OCI-LY7 (cell line): ENCODE measurements around the gene TDRD10. TPM values are rescaled to one million over a fixed set of nuclear protein-coding genes. Genes with fewer than 3 reads are reported as not detected.

Source experiments
- BruUV-seq: library from RNA; stranded (reverse); fragments of 400-500 nt; replicated peaks from 2 replicates; lab custom pipeline; 2021; lab: Mats Ljungman, UMichigan
- CTCF ChIA-PET: fragments of 300-600 bp; sonication (Branson Sonifier 250); formaldehyde crosslinking; loops from one replicate; lab custom pipeline; 2022; ENCODE audit warnings: antibody characterized with exemption; ENCODE audit not compliant: unreplicated experiment; lab: Charles Lee
- POLR2A ChIA-PET: fragments of 300-600 bp; sonication (Branson Sonifier 250); formaldehyde crosslinking; loops from one replicate; lab custom pipeline; 2022; ENCODE audit warnings: antibody characterized with exemption; lab: Charles Lee
- DNase-seq: peaks from one replicate; pipeline ENCODE4 v3.0.0-alpha.2; 2015; ENCODE audit warnings: low spot score
- H2AFZ ChIP-seq: fragments of 200-600 bp; sonication (generic), shearing (Covaris generic); 2 replicates; pipeline ENCODE4 v1.6.1; 2014; ENCODE audit warnings: mild to moderate bottlenecking, antibody characterized with exemption, low read length, moderate library complexity
- H3K27ac ChIP-seq: fragments of 200-600 bp; sonication (generic); 2 replicates; pipeline ENCODE4 v1.5.1; 2014; ENCODE audit warnings: mixed run types, low read depth, mild to moderate bottlenecking, moderate library complexity, low read length, inconsistent platforms; ENCODE audit not compliant: poor library complexity, severe bottlenecking
- H3K36me3 ChIP-seq: fragments of 200-600 bp; sonication (generic); 2 replicates; pipeline ENCODE4 v1.6.1; 2014; ENCODE audit warnings: mild to moderate bottlenecking, antibody characterized with exemption, low read length, moderate library complexity, mixed read lengths; ENCODE audit not compliant: insufficient read depth
- H3K4me1 ChIP-seq: fragments of 200-600 bp; sonication (generic); 2 replicates; pipeline ENCODE4 v1.5.1; 2014; ENCODE audit warnings: mild to moderate bottlenecking, low read length; ENCODE audit not compliant: insufficient read depth, poor library complexity, severe bottlenecking
- H3K4me2 ChIP-seq: fragments of 200-600 bp; sonication (generic); 2 replicates; pipeline ENCODE4 v1.6.1; 2014; ENCODE audit warnings: mild to moderate bottlenecking, low read length
- H3K4me3 ChIP-seq: fragments of 200-600 bp; sonication (generic); 2 replicates; pipeline ENCODE4 v1.5.1; 2014; ENCODE audit warnings: mild to moderate bottlenecking, low read depth, low read length; ENCODE audit not compliant: poor library complexity, severe bottlenecking
- H3K79me2 ChIP-seq: fragments of 200-600 bp; sonication (generic); 2 replicates; pipeline ENCODE4 v1.6.1; 2016; ENCODE audit warnings: low read depth, mild to moderate bottlenecking, low read length, moderate library complexity, mixed read lengths; ENCODE audit not compliant: insufficient read depth
- H3K9me2 ChIP-seq: fragments of 200-600 bp; sonication (generic); 2 replicates; pipeline ENCODE4 v1.6.1; 2016; ENCODE audit warnings: mild to moderate bottlenecking, low read length, mixed read lengths; ENCODE audit not compliant: insufficient read depth
- H3K9me3 ChIP-seq: fragments of 200-600 bp; sonication (generic); 2 replicates; pipeline ENCODE4 v1.6.1; 2014; ENCODE audit warnings: mild to moderate bottlenecking, mixed run types, low read length, mixed read lengths
- H4K20me1 ChIP-seq: fragments of 200-600 bp; sonication (generic); 2 replicates; pipeline ENCODE4 v1.6.1; 2014; ENCODE audit warnings: mild to moderate bottlenecking, antibody characterized with exemption, low read length, moderate library complexity, mixed read lengths; ENCODE audit not compliant: insufficient read depth
- EZH2phosphoT487 ChIP-seq: fragments of 200-600 bp; sonication (generic); IDR thresholded peaks from 2 replicates; pipeline ENCODE4 v1.6.1; 2018; ENCODE audit warnings: low read depth, borderline replicate concordance, mild to moderate bottlenecking, mixed run types, antibody characterized with exemption, low read length, moderate library complexity, mixed read lengths
- intact Hi-C: fragments of 100-400 bp; cut with micrococcal nuclease; formaldehyde crosslinking; loops from one replicate; pipeline ENCODE4 v1.10.0; 2022; ENCODE audit not compliant: unreplicated experiment
- total RNA-seq, 2 experiments: library from RNA; depleted of rRNA in 1 of 2; stranded (reverse); fragments of >200 nt in 1 of 2; shearing (Covaris generic) in 1 of 2; gene quantifications; 2 replicates each; pipeline ENCODE4 v1.2.3, GENCODE V29; 2014 to 2022
- TF ChIP-seq, protein P1 (sequence below): fragments of 200-600 bp; sonication (generic); conservative IDR thresholded peaks from 2 replicates; pipeline ENCODE4 v1.5.1; 2014; ENCODE audit warnings: mild to moderate bottlenecking, antibody characterized with exemption, low read length, moderate library complexity, mixed read lengths

The TDRD10 gene
- total RNA-seq, 2 experiments from 2014 or later = 0.13 TPM; not detected in 1

- no peaks in the 10 kb centered on the region for H3K79me2 ChIP-seq
- H3K4me2 ChIP-seq = no peak overlapping the region
- intact Hi-C loops = no loop called here
- H3K4me1 ChIP-seq = peaks cover 42% of the 10 kb centered on the region
- peaks cover 66% of the 10 kb centered on the region for H3K36me3 ChIP-seq
- no peaks in the 10 kb centered on the region for H3K9me3 ChIP-seq
- H2AFZ ChIP-seq = no peak overlapping the region
- ChIA-PET CTCF (interaction anchor here (0.6 kb wide), 1 partner anchor 283 kb away, joined by 3 read pairs; no protein-coding TSS in a partner anchor), POLR2A (no interaction called here)
- no peaks in the 10 kb centered on the region for H4K20me1 ChIP-seq
- TF ChIP-seq EZH2phosphoT487 = no peak
- TF ChIP-seq, protein P1, sequence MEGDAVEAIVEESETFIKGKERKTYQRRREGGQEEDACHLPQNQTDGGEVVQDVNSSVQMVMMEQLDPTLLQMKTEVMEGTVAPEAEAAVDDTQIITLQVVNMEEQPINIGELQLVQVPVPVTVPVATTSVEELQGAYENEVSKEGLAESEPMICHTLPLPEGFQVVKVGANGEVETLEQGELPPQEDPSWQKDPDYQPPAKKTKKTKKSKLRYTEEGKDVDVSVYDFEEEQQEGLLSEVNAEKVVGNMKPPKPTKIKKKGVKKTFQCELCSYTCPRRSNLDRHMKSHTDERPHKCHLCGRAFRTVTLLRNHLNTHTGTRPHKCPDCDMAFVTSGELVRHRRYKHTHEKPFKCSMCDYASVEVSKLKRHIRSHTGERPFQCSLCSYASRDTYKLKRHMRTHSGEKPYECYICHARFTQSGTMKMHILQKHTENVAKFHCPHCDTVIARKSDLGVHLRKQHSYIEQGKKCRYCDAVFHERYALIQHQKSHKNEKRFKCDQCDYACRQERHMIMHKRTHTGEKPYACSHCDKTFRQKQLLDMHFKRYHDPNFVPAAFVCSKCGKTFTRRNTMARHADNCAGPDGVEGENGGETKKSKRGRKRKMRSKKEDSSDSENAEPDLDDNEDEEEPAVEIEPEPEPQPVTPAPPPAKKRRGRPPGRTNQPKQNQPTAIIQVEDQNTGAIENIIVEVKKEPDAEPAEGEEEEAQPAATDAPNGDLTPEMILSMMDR = no peak
- H3K27ac ChIP-seq = no peak overlapping the region
- no peak for DNase-seq
- no peak overlapping the region for H3K4me3 ChIP-seq
- no TSS peak for BruUV-seq
- H3K9me2 ChIP-seq = no peaks in the 10 kb centered on the region
Measured at GRCh38 chr1:154579374-154579773, 77.4 kb downstream of the TDRD10 start.

DNA sequence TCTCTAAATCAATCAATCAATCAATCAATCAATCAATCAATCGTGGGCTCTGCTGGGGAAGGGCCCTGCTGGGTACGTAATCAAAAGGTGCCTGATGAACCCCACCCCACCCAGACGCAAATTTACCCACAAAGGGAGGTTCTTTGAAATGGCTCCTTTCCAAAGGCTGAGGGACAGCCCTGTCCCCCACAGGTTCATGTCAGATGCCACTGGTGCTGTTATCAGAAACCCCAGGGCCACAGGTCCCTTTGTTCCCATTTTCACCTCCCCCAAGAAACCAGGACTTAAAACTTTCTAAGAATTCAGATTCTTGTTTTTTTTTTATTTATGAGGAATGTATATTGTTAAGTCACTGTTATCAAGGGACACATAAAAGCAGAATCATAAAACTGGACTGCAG, 79.7 kb downstream of the TDRD10 start:
- H3K9me2 ChIP-seq = no peaks in the 10 kb centered on the region
- ChIA-PET CTCF (no interaction called here), POLR2A (no interaction called here)
- no peak overlapping the region for H2AFZ ChIP-seq
- TF ChIP-seq, protein P1 = no peak
- TF ChIP-seq EZH2phosphoT487 = no peak
- H3K36me3 ChIP-seq = peaks cover 90% of the 10 kb centered on the region
- H3K4me2 ChIP-seq = no peak overlapping the region
- no peaks in the 10 kb centered on the region for H4K20me1 ChIP-seq
- no peaks in the 10 kb centered on the region for H3K9me3 ChIP-seq
- no peaks in the 10 kb centered on the region for H3K79me2 ChIP-seq
- no peak overlapping the region for H3K4me3 ChIP-seq
- intact Hi-C loops = no loop called here
- no peak overlapping the region for H3K27ac ChIP-seq
- no TSS peak for BruUV-seq
- H3K4me1 ChIP-seq = peaks cover 36% of the 10 kb centered on the region
- DNase-seq = no peak

DNA sequence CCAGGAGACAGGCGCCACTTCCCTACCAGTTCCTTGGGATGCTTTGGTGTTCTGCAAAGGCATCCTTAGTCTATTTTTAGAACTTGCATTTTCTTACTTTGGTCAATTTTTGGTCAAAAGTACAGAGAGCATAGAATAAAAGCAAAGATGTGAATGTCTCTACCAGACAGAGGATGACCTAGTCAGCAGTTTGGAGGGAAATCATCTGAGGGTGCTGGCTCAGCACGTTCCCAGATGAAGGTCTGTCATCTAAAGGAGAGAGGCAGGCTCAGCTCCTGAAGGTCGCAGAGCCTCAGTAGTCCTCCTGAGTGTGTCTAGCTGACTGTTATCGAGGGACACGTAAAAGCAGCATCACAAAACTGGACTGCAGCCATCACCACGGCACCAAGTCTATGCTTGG, 80.9 kb downstream of the TDRD10 start:
- H3K4me1 ChIP-seq = peaks cover 31% of the 10 kb centered on the region
- H3K79me2 ChIP-seq = no peaks in the 10 kb centered on the region
- intact Hi-C loops = no loop called here
- no peaks in the 10 kb centered on the region for H3K9me3 ChIP-seq
- H4K20me1 ChIP-seq = no peaks in the 10 kb centered on the region
- no peak overlapping the region for H3K27ac ChIP-seq
- ChIA-PET POLR2A (no interaction called here), CTCF (no interaction called here)
- TF ChIP-seq, protein P1 = no peak
- TF ChIP-seq EZH2phosphoT487 = no peak
- H3K4me3 ChIP-seq = no peak overlapping the region
- H3K9me2 ChIP-seq = no peaks in the 10 kb centered on the region
- DNase-seq = no peak
- BruUV-seq = no TSS peak
- no peak overlapping the region for H2AFZ ChIP-seq
- H3K4me2 ChIP-seq = no peak overlapping the region
- H3K36me3 ChIP-seq = peaks cover 99% of the 10 kb centered on the region
